CD4-positive, alpha-beta T cell treated with Interleukin-21 for 1 hour (primary cell): ENCODE data around the gene LRRC55.

ENCODE experiments used
- DNase-seq: peaks from one replicate; pipeline ENCODE4 v3.0.0-alpha.2; 2020

LRRC55 gene

DNA sequence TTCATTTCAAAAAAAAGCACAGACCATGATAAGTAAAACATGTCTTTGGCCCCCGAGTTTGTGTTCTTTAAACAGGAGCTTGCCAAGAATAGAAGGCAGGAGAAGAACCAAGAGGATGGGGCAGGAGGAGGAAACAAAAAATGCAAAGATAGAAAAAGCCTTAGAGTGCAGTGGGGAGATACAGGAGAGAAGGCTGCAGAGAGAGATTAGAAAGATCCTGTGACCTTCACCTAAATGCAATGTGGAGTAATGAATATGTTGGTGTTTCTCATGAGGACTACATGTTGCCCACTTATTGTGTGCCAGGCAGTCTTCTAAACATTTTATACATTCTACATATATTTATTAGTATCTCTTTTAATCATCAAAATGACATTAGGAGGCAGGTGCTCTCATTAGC is 57.6 kb downstream of the LRRC55 start:
- no peak for DNase-seq

DNA sequence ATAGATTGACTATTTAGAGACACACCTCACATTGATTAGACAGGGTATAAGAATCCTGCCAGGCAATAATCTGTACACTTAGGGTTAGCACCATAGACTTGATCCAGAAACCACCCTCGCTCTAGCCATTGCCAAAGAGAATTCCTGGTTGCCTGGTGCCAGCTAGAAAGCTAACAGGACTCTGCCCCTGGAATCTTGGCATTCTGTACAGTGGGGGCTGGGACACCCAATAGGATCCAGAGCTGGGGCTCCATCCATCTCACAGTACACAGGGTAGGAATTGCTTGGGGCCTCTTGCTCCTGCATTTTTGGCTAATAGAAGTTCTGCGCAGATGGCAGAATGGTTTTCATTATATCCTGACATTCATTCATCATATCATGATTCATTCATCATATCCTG is 58.3 kb downstream of the LRRC55 start:
- no peak for DNase-seq

GRCh38 chr11:57240757-57241156 is 59.0 kb downstream of the LRRC55 start:
- DNase-seq = no peak
